SK-N-SH (cell line): ENCODE measurements around the gene CDK5R2. TPM values are rescaled to one million over a fixed set of nuclear protein-coding genes. Genes with fewer than 3 reads are reported as not detected.

Source experiments
- CTCF ChIA-PET: fragments of 300-600, 350-600 bp; formaldehyde crosslinking; extraction: SDS; loops from one replicate; lab custom pipeline; 2021; lab: Yijun Ruan, JAX
- POLR2A ChIA-PET: fragments of 350-600 bp; sonication (Branson Sonifier 250); formaldehyde crosslinking; extraction: SDS; loops from one replicate; lab custom pipeline; 2020; ENCODE audit warnings: antibody characterized with exemption, inconsistent platforms; lab: Yijun Ruan, JAX
- DNase-seq: peaks from one replicate; pipeline ENCODE4 v3.0.0; 2012
- H2AFZ ChIP-seq: fragments of 200-600 bp; sonication (generic); 2 replicates; pipeline ENCODE4 v1.8.1; 2016; ENCODE audit warnings: antibody characterized with exemption, mild to moderate bottlenecking, low read depth
- H3F3A ChIP-seq: fragments of 200-600 bp; sonication (generic); replicated peaks from 2 replicates; pipeline ENCODE3; 2016; ENCODE audit warnings: antibody characterized with exemption, mild to moderate bottlenecking; ENCODE audit not compliant: insufficient read depth
- H3K27ac ChIP-seq, 2 experiments: fragments of 200-500 bp in 1 of 2; fragments of 200-600 bp in 1 of 2; sonication (Bioruptor generic) in 1 of 2; sonication (generic), shearing (Covaris generic) in 1 of 2; 2 replicates each; pipeline versions ENCODE4 v1.5.1 to v1.6.1; 2014 to 2016; ENCODE audit warnings: low read depth in 2 of 2, inconsistent platforms in 1 of 2, low read length in 1 of 2, mild to moderate bottlenecking in 1 of 2, mixed read lengths in 1 of 2
- H3K27me3 ChIP-seq: fragments of 200-600 bp; sonication (generic), shearing (Covaris generic); 2 replicates; pipeline ENCODE4 v1.6.1; 2016; ENCODE audit warnings: mixed run types; ENCODE audit not compliant: insufficient read depth
- H3K36me3 ChIP-seq, 2 experiments: fragments of 200-500 bp in 1 of 2; fragments of 200-600 bp in 1 of 2; sonication (Bioruptor generic) in 1 of 2; sonication (generic) in 1 of 2; replicated peaks in 1 of 2; 2 replicates each; pipeline versions ENCODE3 to v1.5.1; 2014 to 2016; ENCODE audit warnings: low read length in 1 of 2, mild to moderate bottlenecking in 1 of 2; ENCODE audit not compliant: insufficient read depth in 2 of 2, control insufficient read depth in 1 of 2
- H3K4me1 ChIP-seq, 2 experiments: fragments of 200-500 bp in 1 of 2; fragments of 200-600 bp in 1 of 2; sonication (Bioruptor generic) in 1 of 2; sonication (generic), shearing (Covaris generic) in 1 of 2; 2 replicates each; pipeline versions ENCODE4 v1.5.1 to v1.6.1; 2014 to 2016; ENCODE audit warnings: low read depth in 1 of 2, low read length in 1 of 2, mixed run types in 1 of 2; ENCODE audit not compliant: insufficient read depth in 2 of 2, control insufficient read depth in 1 of 2
- H3K4me2 ChIP-seq: fragments of 200-600 bp; sonication (generic), shearing (Covaris generic); 2 replicates; pipeline ENCODE4 v1.6.1; 2017; ENCODE audit warnings: mixed run types
- H3K4me3 ChIP-seq, 2 experiments: fragments of 200-500 bp in 1 of 2; fragments of 200-600 bp in 1 of 2; sonication (Bioruptor generic) in 1 of 2; sonication (generic), shearing (Covaris generic) in 1 of 2; 2 replicates each; pipeline versions ENCODE4 v1.5.1 to v1.8.1; 2014 to 2016; ENCODE audit warnings: low read depth in 2 of 2, inconsistent platforms in 1 of 2, low read length in 1 of 2, mild to moderate bottlenecking in 1 of 2, mixed read lengths in 1 of 2, moderate library complexity in 1 of 2
- H3K79me2 ChIP-seq: fragments of 200-600 bp; sonication (generic); 2 replicates; pipeline ENCODE4 v1.8.1; 2017; ENCODE audit warnings: mild to moderate bottlenecking; ENCODE audit not compliant: insufficient read depth
- H3K9ac ChIP-seq: fragments of 200-600 bp; sonication (generic); 2 replicates; pipeline ENCODE4 v1.6.1; 2017; ENCODE audit warnings: mixed run types
- H3K9me2 ChIP-seq: fragments of 200-600 bp; sonication (generic); 2 replicates; pipeline ENCODE4 v1.6.1; 2017; ENCODE audit warnings: mixed run types
- H3K9me3 ChIP-seq: fragments of 200-600 bp; sonication (generic); 2 replicates; pipeline ENCODE4 v1.6.1; 2017; ENCODE audit warnings: mixed run types, mild to moderate bottlenecking, moderate library complexity
- H4K20me1 ChIP-seq: fragments of 200-600 bp; sonication (generic); 2 replicates; pipeline ENCODE4 v1.6.1; 2017; ENCODE audit warnings: mild to moderate bottlenecking, mixed run types; ENCODE audit not compliant: insufficient read depth
- ELF1 ChIP-seq: IDR thresholded peaks from 2 replicates; pipeline ENCODE4 v1.4.0; 2012
- FOXM1 ChIP-seq: IDR thresholded peaks from 2 replicates; pipeline ENCODE4 v1.4.0; 2012; ENCODE audit warnings: low read depth, mild to moderate bottlenecking
- GATA2 ChIP-seq: sonication (generic); formaldehyde crosslinking; IDR thresholded peaks from 2 replicates; pipeline ENCODE4 v1.5.0; 2020; ENCODE audit warnings: mild to moderate bottlenecking, missing genetic modification reagents
- MAX ChIP-seq: IDR thresholded peaks from 2 replicates; pipeline ENCODE4 v1.4.0; 2012; ENCODE audit warnings: low read depth
- MEF2A ChIP-seq: IDR thresholded peaks from 2 replicates; pipeline ENCODE4 v1.4.0; 2012; ENCODE audit warnings: low read depth, borderline replicate concordance
- MXI1 ChIP-seq: IDR thresholded peaks from 2 replicates; pipeline ENCODE4 v1.6.1; 2012; ENCODE audit warnings: mild to moderate bottlenecking, low read depth, low read length, improper control_type of control experiment
- NFIC ChIP-seq: IDR thresholded peaks from 2 replicates; pipeline ENCODE4 v1.4.0; 2012; ENCODE audit warnings: borderline replicate concordance
- NRF1 ChIP-seq: IDR thresholded peaks from 2 replicates; pipeline ENCODE4 v1.6.1; 2012; ENCODE audit warnings: low read depth, mild to moderate bottlenecking, low read length
- PBX3 ChIP-seq: IDR thresholded peaks from 2 replicates; pipeline ENCODE4; 2012
- POLR2AphosphoS5 ChIP-seq: IDR thresholded peaks from 2 replicates; pipeline ENCODE4 v1.6.1; 2012; ENCODE audit warnings: low read depth, low read length
- TAF1 ChIP-seq: IDR thresholded peaks from 2 replicates; pipeline ENCODE4 v1.6.1; 2012; ENCODE audit warnings: low read depth, mild to moderate bottlenecking, low read length, moderate library complexity, borderline replicate concordance
- USF1 ChIP-seq: IDR thresholded peaks from 2 replicates; pipeline ENCODE4 v1.4.0; 2012; ENCODE audit warnings: low read depth, borderline replicate concordance
- WGBS: methylation state at CpG from one replicate; pipeline ENCODE4 v1.1.6; 2017; ENCODE audit warnings: low lambda C conversion rate; 5-methylcytosine and 5-hydroxymethylcytosine counted together
- polyA plus RNA-seq, 3 experiments: library from polyadenylated mRNA; depleted of rRNA; stranded (reverse); fragments of >200 nt; gene quantifications; 2 replicates each; pipeline ENCODE4 v1.2.3, GENCODE V29; 2012

The CDK5R2 gene
- polyA plus RNA-seq, 1 of the 3 experiments (the other 2 are of a cell fraction): 0.26 TPM

GRCh38 chr2:218954541-218955300 lies 4.7 kb upstream of the CDK5R2 start:
- Histone ChIP-seq H2AFZ (no peak overlapping the region), H3K27me3 (peaks cover 38% of the 10 kb centered on the region), H3K4me3 (no peak overlapping the region), H3K4me1 (peaks cover 0 to 28% of the 10 kb centered on the region in 2 experiments; a peak in 1 of 4 replicates), H3K27ac (peak overlapping the region in 1 of 2 experiments; percentile 45; a peak in 2 of 4 replicates), H3K36me3 (no peaks in the 10 kb centered on the region), H3K9ac (no peak overlapping the region), H3K9me3 (no peaks in the 10 kb centered on the region), H3K9me2 (no peaks in the 10 kb centered on the region), H3F3A (no peaks in the 10 kb centered on the region), H3K4me2 (no peak overlapping the region), H4K20me1 (no peaks in the 10 kb centered on the region), H3K79me2 (no peaks in the 10 kb centered on the region)
- ChIA-PET POLR2A (interaction anchor here (0.6 to 1.4 kb wide), 5 partner anchors 9 to 222 kb away, joined by 3 to 5 read pairs (median 3); partner anchors contain the start of genes CNPPD1 and FEV), CTCF (interaction anchor here (0.9 to 1.9 kb wide), 8 partner anchors 26 to 106 kb away, joined by 3 to 10 read pairs (median 5); no protein-coding TSS in a partner anchor)
- no peak for DNase-seq
- 54% methylated on average over 8 of the region's 8 CpGs for WGBS
- TF ChIP-seq MXI1 (no peak), GATA2 (CRISPR knock-in tag) (0 out of 2 replicates have a peak, but pooled peaks have one; percentile 12), TAF1 (no peak)

- POLR2A ChIA-PET: interaction anchor here (1.2 kb wide), 1 partner anchor 28 kb away, joined by 4 read pairs; the partner anchor contains the start of gene FEV
- no peaks in the 10 kb centered on the region for H3F3A ChIP-seq
- H2AFZ ChIP-seq: no peak overlapping the region
- H3K4me3 ChIP-seq: no peak overlapping the region
- H3K4me2 ChIP-seq: no peak overlapping the region
- peaks cover 34% of the 10 kb centered on the region for H3K27me3 ChIP-seq
- peak overlapping the region in 1 of 2 experiments; percentile 34; a peak in 1 of 4 replicates for H3K27ac ChIP-seq
- TF ChIP-seq GATA2 (CRISPR knock-in tag): no peak
- TF ChIP-seq POLR2AphosphoS5: no peak
- no peak for TF ChIP-seq MEF2A
- no peak for TF ChIP-seq MXI1
- TF ChIP-seq NFIC: no peak
- H3K4me1 ChIP-seq: peaks cover 0 to 31% of the 10 kb centered on the region in 2 experiments; a peak in 1 of 4 replicates
- H4K20me1 ChIP-seq: no peaks in the 10 kb centered on the region
- no peak overlapping the region for H3K9ac ChIP-seq
- DNase-seq: no peak
- CTCF ChIA-PET: interaction anchor here (0.9 to 13.5 kb wide), 5 partner anchors 13 to 103 kb away, joined by 3 to 208 read pairs (median 3); partner anchors contain the start of gene FEV
- no peaks in the 10 kb centered on the region for H3K79me2 ChIP-seq
- WGBS: 90% methylated on average over 1 of the region's 1 CpG
- no peaks in the 10 kb centered on the region for H3K36me3 ChIP-seq
- H3K9me2 ChIP-seq: no peaks in the 10 kb centered on the region
- no peaks in the 10 kb centered on the region for H3K9me3 ChIP-seq
Measured at GRCh38 chr2:218956039-218956438, 3.4 kb upstream of the CDK5R2 start.

GRCh38 chr2:218957671-218958070 lies 1.8 kb upstream of the CDK5R2 start:
- no peak overlapping the region for H3K27ac ChIP-seq
- H3K9me3 ChIP-seq: no peaks in the 10 kb centered on the region
- ChIA-PET POLR2A (no interaction called here), CTCF (interaction anchor here (0.9 to 13.5 kb wide), 8 partner anchors 19 to 197 kb away, joined by 3 to 208 read pairs (median 5); partner anchors contain the start of gene FEV)
- no peaks in the 10 kb centered on the region for H3K36me3 ChIP-seq
- WGBS: 60% methylated on average over 4 of the region's 4 CpGs
- H4K20me1 ChIP-seq: no peaks in the 10 kb centered on the region
- H3K4me1 ChIP-seq: peaks cover 0 to 36% of the 10 kb centered on the region in 2 experiments; a peak in 1 of 4 replicates
- H3K27me3 ChIP-seq: peaks cover 41% of the 10 kb centered on the region
- no peak overlapping the region for H3K9ac ChIP-seq
- TF ChIP-seq MXI1 (no peak), TAF1 (no peak), PBX3 (no peak), NRF1 (no peak), FOXM1 (no peak), MAX (no peak), USF1 (no peak), MEF2A (no peak), ELF1 (no peak)
- H3K4me3 ChIP-seq: no peak overlapping the region
- no peak overlapping the region for H2AFZ ChIP-seq
- H3K9me2 ChIP-seq: no peaks in the 10 kb centered on the region
- DNase-seq: no peak
- H3K79me2 ChIP-seq: no peaks in the 10 kb centered on the region
- H3K4me2 ChIP-seq: no peak overlapping the region
- no peaks in the 10 kb centered on the region for H3F3A ChIP-seq
